Activated B cell treated with CpG ODN at 0.5 μM for 24 hours (primary cell): Measurements from ENCODE around the gene RNF151. TPM values are rescaled to one million over a fixed set of nuclear protein-coding genes. Genes with fewer than 3 reads are reported as not detected.

ENCODE experiments used
- ATAC-seq: fragments of 200-7000 bp; cut with Tn5 transposase; one replicate; pipeline ENCODE4 v1.10.0; 2021; ENCODE audit warnings: low read depth, mild to moderate bottlenecking, moderate library complexity
- CTCF ChIA-PET: fragments of 350-600 bp; sonication (Branson Sonifier 250); formaldehyde crosslinking; loops from one replicate; lab custom pipeline; 2021; ENCODE audit warnings: antibody characterized with exemption; lab: Charles Lee
- POLR2A ChIA-PET: fragments of 350-600 bp; sonication (Branson Sonifier 250); formaldehyde crosslinking; loops from one replicate; lab custom pipeline; 2021; ENCODE audit warnings: antibody characterized with exemption; lab: Charles Lee
- DNase-seq: peaks from one replicate; pipeline ENCODE4 v3.0.0; 2022
- H3K27ac Mint-ChIP-seq: one replicate; pipeline ENCODE4 v1.8.0; 2020; ENCODE audit warnings: mixed read lengths
- H3K27me3 Mint-ChIP-seq: one replicate; pipeline ENCODE4 v1.8.0; 2021; ENCODE audit warnings: mixed read lengths
- H3K36me3 Mint-ChIP-seq: one replicate; pipeline ENCODE4 v1.8.0; 2021; ENCODE audit warnings: low read depth, mixed read lengths
- H3K4me1 Mint-ChIP-seq: one replicate; pipeline ENCODE4 v1.8.0; 2021; ENCODE audit warnings: mixed read lengths
- H3K4me3 Mint-ChIP-seq: one replicate; pipeline ENCODE4 v1.8.0; 2020; ENCODE audit warnings: mild to moderate bottlenecking, mixed read lengths
- H3K9me3 Mint-ChIP-seq: one replicate; pipeline ENCODE4 v1.8.0; 2020; ENCODE audit warnings: mixed read lengths
- intact Hi-C: fragments of 100-400 bp; cut with micrococcal nuclease; formaldehyde crosslinking; loops from one replicate; pipeline ENCODE4 v1.15.1; 2024
- total RNA-seq: library from RNA; stranded (reverse); gene quantifications from 2 replicates; pipeline ENCODE4 v1.2.3, GENCODE V29; 2022
- TF ChIP-seq, protein P1 (sequence below): fragments of 200-600 bp; IDR thresholded peaks from one replicate; pipeline ENCODE4 v1.8.0; 2022; ENCODE audit warnings: antibody characterized with exemption, mild to moderate bottlenecking

The RNF151 gene
- total RNA-seq, 1 donor from 2014 or later = not detected

DNA sequence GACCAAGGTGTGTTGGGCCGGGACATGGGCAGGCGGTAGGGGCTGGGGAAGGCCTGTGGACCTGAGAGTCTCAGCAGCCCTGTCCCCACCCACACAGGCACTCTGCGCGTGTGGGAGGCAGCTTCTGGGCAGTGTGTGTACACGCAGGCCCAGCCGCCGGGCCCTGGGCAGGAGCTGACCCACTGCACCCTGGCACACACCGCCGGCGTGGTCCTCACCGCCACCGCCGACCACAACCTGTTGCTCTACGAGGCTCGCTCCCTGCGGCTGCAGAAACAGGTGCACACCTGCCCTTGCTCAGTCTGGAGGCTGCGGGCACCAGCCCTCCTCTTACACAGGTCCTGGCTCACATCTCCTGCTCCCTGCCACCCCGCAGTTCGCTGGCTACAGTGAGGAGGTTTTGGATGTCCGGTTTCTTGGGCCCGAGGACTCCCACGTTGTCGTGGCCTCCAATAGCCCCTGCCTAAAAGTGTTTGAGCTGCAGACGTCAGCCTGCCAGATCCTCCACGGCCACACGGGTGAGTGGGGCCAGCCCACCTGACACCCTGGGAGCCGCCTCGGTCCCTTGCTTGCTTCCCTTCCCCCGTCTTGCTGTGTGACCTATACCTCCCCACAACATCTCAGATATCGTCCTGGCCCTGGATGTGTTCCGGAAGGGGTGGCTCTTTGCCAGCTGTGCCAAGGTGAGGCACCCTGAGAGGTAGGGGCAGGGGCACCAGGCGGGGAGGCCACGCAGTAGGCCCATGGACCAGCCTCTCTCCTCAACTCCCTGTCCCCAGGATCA lies 9.0 kb downstream of the RNF151 start:
- H3K4me1 Mint-ChIP-seq = peaks cover 23% of the 10 kb centered on the region
- no peaks in the 10 kb centered on the region for H3K9me3 Mint-ChIP-seq
- H3K27me3 Mint-ChIP-seq = no peaks in the 10 kb centered on the region
- ATAC-seq = no peak
- peaks cover 41% of the 10 kb centered on the region for H3K36me3 Mint-ChIP-seq
- H3K4me3 Mint-ChIP-seq = no peak overlapping the region
- intact Hi-C loops = no loop called here
- no peak for DNase-seq
- TF ChIP-seq, protein P1, sequence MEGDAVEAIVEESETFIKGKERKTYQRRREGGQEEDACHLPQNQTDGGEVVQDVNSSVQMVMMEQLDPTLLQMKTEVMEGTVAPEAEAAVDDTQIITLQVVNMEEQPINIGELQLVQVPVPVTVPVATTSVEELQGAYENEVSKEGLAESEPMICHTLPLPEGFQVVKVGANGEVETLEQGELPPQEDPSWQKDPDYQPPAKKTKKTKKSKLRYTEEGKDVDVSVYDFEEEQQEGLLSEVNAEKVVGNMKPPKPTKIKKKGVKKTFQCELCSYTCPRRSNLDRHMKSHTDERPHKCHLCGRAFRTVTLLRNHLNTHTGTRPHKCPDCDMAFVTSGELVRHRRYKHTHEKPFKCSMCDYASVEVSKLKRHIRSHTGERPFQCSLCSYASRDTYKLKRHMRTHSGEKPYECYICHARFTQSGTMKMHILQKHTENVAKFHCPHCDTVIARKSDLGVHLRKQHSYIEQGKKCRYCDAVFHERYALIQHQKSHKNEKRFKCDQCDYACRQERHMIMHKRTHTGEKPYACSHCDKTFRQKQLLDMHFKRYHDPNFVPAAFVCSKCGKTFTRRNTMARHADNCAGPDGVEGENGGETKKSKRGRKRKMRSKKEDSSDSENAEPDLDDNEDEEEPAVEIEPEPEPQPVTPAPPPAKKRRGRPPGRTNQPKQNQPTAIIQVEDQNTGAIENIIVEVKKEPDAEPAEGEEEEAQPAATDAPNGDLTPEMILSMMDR = no peak
- no peak overlapping the region for H3K27ac Mint-ChIP-seq
- POLR2A ChIA-PET = interaction anchor here (1.0 to 21.9 kb wide), 2 partner anchors 11 to 13 kb away, joined by 4 to 351 read pairs; partner anchors contain the start of genes NDUFB10, RNF151 and RPS2
- CTCF ChIA-PET = no interaction called here

DNA sequence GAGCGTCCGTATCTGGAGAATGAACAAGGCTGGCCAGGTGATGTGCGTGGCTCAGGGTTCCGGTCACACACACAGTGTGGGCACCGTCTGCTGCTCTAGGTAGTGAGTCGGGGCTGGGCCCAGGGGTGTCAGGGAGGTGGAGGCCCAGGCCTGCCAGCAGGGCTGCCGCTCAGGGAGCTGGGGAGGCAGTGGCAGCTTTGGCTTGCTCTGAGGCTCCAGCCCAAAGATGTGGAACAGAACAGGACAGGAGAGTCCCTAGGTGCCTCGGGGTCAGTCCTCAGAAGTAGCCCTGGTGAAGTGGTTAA lies 9.5 kb downstream of the RNF151 start:
- intact Hi-C loops = no loop called here
- TF ChIP-seq, protein P1 = no peak
- Mint-ChIP-seq H3K9me3 (no peaks in the 10 kb centered on the region), H3K36me3 (peaks cover 41% of the 10 kb centered on the region), H3K4me3 (no peak overlapping the region), H3K4me1 (peaks cover 20% of the 10 kb centered on the region), H3K27me3 (peaks cover 2% of the 10 kb centered on the region), H3K27ac (no peak overlapping the region)
- ATAC-seq (no peak), DNase-seq (no peak)
- CTCF ChIA-PET = no interaction called here
- POLR2A ChIA-PET = interaction anchor here (21.9 kb wide), 1 partner anchor 14 kb away, joined by 351 read pairs; the partner anchor contains the start of genes NDUFB10, RNF151 and RPS2

DNA sequence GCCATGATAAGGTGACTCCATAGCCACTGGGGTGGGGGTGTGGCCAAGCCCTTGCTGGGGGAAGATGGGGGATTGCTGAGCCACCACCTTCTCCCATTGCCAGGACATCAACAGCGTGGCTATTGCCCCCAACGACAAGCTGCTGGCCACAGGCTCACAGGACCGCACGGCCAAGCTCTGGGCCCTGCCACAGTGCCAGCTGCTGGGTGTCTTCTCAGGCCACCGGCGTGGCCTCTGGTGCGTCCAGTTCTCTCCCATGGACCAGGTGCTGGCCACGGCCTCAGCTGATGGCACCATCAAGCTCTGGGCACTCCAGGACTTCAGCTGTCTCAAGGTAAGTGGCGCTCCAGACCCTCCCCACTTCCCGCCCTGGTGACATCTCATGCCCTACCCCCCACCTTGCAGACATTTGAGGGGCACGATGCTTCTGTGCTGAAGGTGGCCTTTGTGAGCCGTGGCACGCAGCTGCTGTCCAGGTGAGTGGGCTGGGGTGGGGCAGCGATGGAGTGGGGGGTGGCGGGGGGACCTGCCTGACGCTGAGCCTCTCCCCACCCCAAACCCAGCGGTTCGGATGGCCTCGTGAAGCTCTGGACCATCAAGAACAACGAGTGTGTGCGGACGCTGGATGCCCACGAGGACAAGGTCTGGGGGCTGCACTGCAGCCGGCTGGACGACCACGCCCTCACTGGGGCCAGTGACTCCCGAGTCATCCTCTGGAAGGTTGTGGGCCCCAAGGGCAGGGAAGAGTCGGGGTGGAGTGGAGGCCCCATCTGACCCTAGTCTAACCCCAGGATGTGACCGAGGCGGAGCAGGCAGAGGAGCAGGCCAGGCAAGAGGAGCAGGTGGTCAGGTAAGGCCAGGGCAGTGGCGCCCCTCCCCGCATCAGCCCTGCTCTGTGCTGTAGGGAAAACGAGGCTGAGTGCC lies 10.6 kb downstream of the RNF151 start:
- Mint-ChIP-seq H3K4me3 (no peak overlapping the region), H3K4me1 (peaks cover 16% of the 10 kb centered on the region), H3K36me3 (peaks cover 37% of the 10 kb centered on the region), H3K27ac (no peak overlapping the region), H3K27me3 (peaks cover 7% of the 10 kb centered on the region), H3K9me3 (no peaks in the 10 kb centered on the region)
- ChIA-PET CTCF (no interaction called here), POLR2A (interaction anchor here (21.9 kb wide), 1 partner anchor 15 kb away, joined by 351 read pairs; the partner anchor contains the start of genes NDUFB10, RNF151 and RPS2)
- no peak for DNase-seq
- intact Hi-C loops = no loop called here
- TF ChIP-seq, protein P1 = no peak
- ATAC-seq = no peak

DNA sequence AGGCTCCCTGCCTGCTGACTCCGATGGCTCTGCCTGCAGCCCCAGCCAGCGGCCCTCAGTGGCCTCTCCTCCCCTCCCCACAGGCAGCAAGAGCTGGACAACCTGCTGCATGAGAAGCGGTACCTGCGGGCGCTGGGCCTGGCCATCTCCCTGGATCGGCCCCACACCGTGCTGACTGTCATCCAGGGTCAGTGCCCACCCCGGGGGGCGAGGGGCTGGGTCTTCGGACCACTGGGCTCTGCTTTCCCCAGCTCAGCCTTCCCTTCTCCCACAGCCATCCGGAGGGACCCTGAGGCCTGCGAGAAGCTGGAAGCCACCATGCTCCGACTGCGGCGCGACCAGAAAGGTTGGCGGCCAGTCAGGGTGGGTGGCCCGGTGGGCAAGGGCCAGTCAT lies 11.2 kb downstream of the RNF151 start:
- CTCF ChIA-PET = no interaction called here
- intact Hi-C loops = no loop called here
- no peak overlapping the region for H3K4me3 Mint-ChIP-seq

More for the DNA sequence above, 11.2 kb downstream of the RNF151 start:
- Mint-ChIP-seq H3K36me3 (peaks cover 37% of the 10 kb centered on the region), H3K9me3 (no peaks in the 10 kb centered on the region), H3K27me3 (peaks cover 10% of the 10 kb centered on the region), H3K4me1 (peaks cover 14% of the 10 kb centered on the region), H3K27ac (no peak overlapping the region)
- POLR2A ChIA-PET = interaction anchor here (0.5 to 21.9 kb wide), 3 partner anchors 16 to 174 kb away, joined by 4 to 351 read pairs (median 11); partner anchors contain the start of genes NDUFB10, RNF151 and RPS2
- TF ChIP-seq, protein P1 = no peak
- DNase-seq (no peak), ATAC-seq (no peak)
